CD14-positive monocyte (primary cell): Measurements from ENCODE around the gene PRR30. TPM values are rescaled to one million over a fixed set of nuclear protein-coding genes. Genes with fewer than 3 reads are reported as not detected.

Source experiments
- DNase-seq, 3 donors: peaks; one replicate each; pipeline ENCODE4 v3.0.0-alpha.2; 2011 to 2022
- H2AFZ ChIP-seq: 2 replicates; pipeline ENCODE4 v1.6.0; 2012; ENCODE audit warnings: mild to moderate bottlenecking, low read depth, low read length, inconsistent platforms; ENCODE audit not compliant: insufficient read depth, poor library complexity, severe bottlenecking
- H3K27ac ChIP-seq, 2 donors: 1 replicate in 1 of 2; 2 replicates in 1 of 2; pipeline ENCODE4 v1.5.1; 2012 to 2013; ENCODE audit warnings: low read length in 2 of 2, control low read depth in 1 of 2, inconsistent platforms in 1 of 2, low read depth in 1 of 2, mild to moderate bottlenecking in 1 of 2
- H3K27me3 ChIP-seq, 2 donors: one replicate each; pipeline versions ENCODE4 v1.6.0 to v1.6.1; 2011 to 2013; ENCODE audit warnings: low read length in 2 of 2; ENCODE audit not compliant: control insufficient read depth in 2 of 2, insufficient read depth in 2 of 2
- H3K36me3 ChIP-seq, 2 donors: replicated peaks in 1 of 2; 1 replicate in 1 of 2; 2 replicates in 1 of 2; pipeline versions ENCODE4 v1.5.1 to v1.6.1; 2012 to 2013; ENCODE audit warnings: low read length in 2 of 2, control low read depth in 1 of 2, inconsistent platforms in 1 of 2, mild to moderate bottlenecking in 1 of 2; ENCODE audit not compliant: insufficient read depth in 2 of 2, control insufficient read depth in 1 of 2
- H3K4me1 ChIP-seq, 2 donors: 1 replicate in 1 of 2; 2 replicates in 1 of 2; pipeline versions ENCODE4 v1.5.1 to v1.6.1; 2012 to 2013; ENCODE audit warnings: low read length in 2 of 2, control low read depth in 1 of 2, inconsistent platforms in 1 of 2, mild to moderate bottlenecking in 1 of 2, moderate library complexity in 1 of 2; ENCODE audit not compliant: insufficient read depth in 2 of 2, control insufficient read depth in 1 of 2
- H3K4me2 ChIP-seq: replicated peaks from 2 replicates; pipeline ENCODE3; 2012; ENCODE audit warnings: low read length, moderate library complexity, mild to moderate bottlenecking; ENCODE audit not compliant: poor library complexity, severe bottlenecking; ENCODE audit errors: extremely low read depth
- H3K4me3 ChIP-seq, 3 experiments: fragments of 200-600 bp in 1 of 3; sonication (generic) in 1 of 3; replicated peaks in 1 of 3; 1 replicate in 2 of 3; 2 replicates in 1 of 3; pipeline ENCODE4 v1.5.1; 2011 to 2013; ENCODE audit warnings: low read length in 3 of 3, mild to moderate bottlenecking in 3 of 3, control low read depth in 2 of 3, low read depth in 2 of 3, inconsistent platforms in 1 of 3, moderate library complexity in 1 of 3
- H3K79me2 ChIP-seq: 2 replicates; pipeline ENCODE4 v1.6.0; 2012; ENCODE audit warnings: mild to moderate bottlenecking, control low read depth, inconsistent platforms, low read length, moderate library complexity; ENCODE audit not compliant: insufficient read depth
- H3K9ac ChIP-seq: 2 replicates; pipeline ENCODE4 v1.6.0; 2017; ENCODE audit warnings: low read length, mild to moderate bottlenecking; ENCODE audit not compliant: insufficient read depth, poor library complexity, severe bottlenecking
- H3K9me3 ChIP-seq, 2 donors: replicated peaks in 1 of 2; 1 replicate in 1 of 2; 2 replicates in 1 of 2; pipeline versions ENCODE4 v1.5.1 to v1.6.1; 2012 to 2013; ENCODE audit warnings: low read length in 2 of 2, control low read depth in 1 of 2; ENCODE audit not compliant: control insufficient read depth in 1 of 2, insufficient read depth in 1 of 2
- H4K20me1 ChIP-seq: 2 replicates; pipeline ENCODE4 v1.6.0; 2012; ENCODE audit warnings: mild to moderate bottlenecking, low read length, control low read depth, moderate library complexity; ENCODE audit not compliant: insufficient read depth
- H3K27ac Mint-ChIP-seq, 7 donors: one replicate each; pipeline ENCODE4 v1.8.0; 2020; ENCODE audit warnings: mild to moderate bottlenecking in 7 of 7, mixed read lengths in 7 of 7, moderate library complexity in 6 of 7, inconsistent platforms in 2 of 7
- H3K27me3 Mint-ChIP-seq, 3 donors: one replicate each; pipeline ENCODE4 v1.8.0; 2021 to 2022; ENCODE audit warnings: low read depth in 3 of 3, mild to moderate bottlenecking in 3 of 3, mixed read lengths in 3 of 3, moderate library complexity in 3 of 3, inconsistent platforms in 1 of 3
- H3K36me3 Mint-ChIP-seq, 2 donors: one replicate each; pipeline ENCODE4 v1.8.0; 2020; ENCODE audit warnings: mixed read lengths in 2 of 2, inconsistent platforms in 1 of 2, mild to moderate bottlenecking in 1 of 2
- H3K4me1 Mint-ChIP-seq: one replicate; pipeline ENCODE4 v1.8.0; 2020; ENCODE audit warnings: mild to moderate bottlenecking, mixed read lengths
- H3K4me3 Mint-ChIP-seq, 2 donors: one replicate each; pipeline ENCODE4 v1.8.0; 2020; ENCODE audit warnings: mild to moderate bottlenecking in 2 of 2, mixed read lengths in 2 of 2, moderate library complexity in 1 of 2
- H3K9me3 Mint-ChIP-seq, 7 donors: one replicate each; pipeline ENCODE4 v1.8.0; 2020 to 2022; ENCODE audit warnings: mixed read lengths in 7 of 7, mild to moderate bottlenecking in 6 of 7, moderate library complexity in 6 of 7, inconsistent platforms in 2 of 7
- WGBS: methylation state at CpG from one replicate; pipeline ENCODE4 v1.1.5; 2013; ENCODE audit warnings: missing lambda C conversion rate; ENCODE audit not compliant: insufficient coverage; 5-methylcytosine and 5-hydroxymethylcytosine counted together
- intact Hi-C, 2 donors: fragments of 100-400 bp; cut with micrococcal nuclease; formaldehyde crosslinking; loops; one replicate each; pipeline versions ENCODE4 v1.15.0 to v1.15.1; 2023
- polyA plus RNA-seq, 3 donors: library from polyadenylated mRNA; depleted of rRNA in 1 of 3; unstranded in 2 of 3; stranded (reverse) in 1 of 3; fragments of 300-500 nt in 2 of 3; fragments of >200 nt in 1 of 3; fragmentation: Illumina TruSeq in 2 of 3; gene quantifications; 1 replicate in 2 of 3; 2 replicates in 1 of 3; pipeline ENCODE4 v1.2.3, GENCODE V29; 2012 to 2021
- TF ChIP-seq, protein P1 (sequence below): fragments of 200-600 bp; IDR thresholded peaks from one replicate; pipeline ENCODE4 v1.8.0; 2022; ENCODE audit warnings: antibody characterized with exemption, mild to moderate bottlenecking

PRR30 gene
- polyA plus RNA-seq, 3 donors: not detected

DNA sequence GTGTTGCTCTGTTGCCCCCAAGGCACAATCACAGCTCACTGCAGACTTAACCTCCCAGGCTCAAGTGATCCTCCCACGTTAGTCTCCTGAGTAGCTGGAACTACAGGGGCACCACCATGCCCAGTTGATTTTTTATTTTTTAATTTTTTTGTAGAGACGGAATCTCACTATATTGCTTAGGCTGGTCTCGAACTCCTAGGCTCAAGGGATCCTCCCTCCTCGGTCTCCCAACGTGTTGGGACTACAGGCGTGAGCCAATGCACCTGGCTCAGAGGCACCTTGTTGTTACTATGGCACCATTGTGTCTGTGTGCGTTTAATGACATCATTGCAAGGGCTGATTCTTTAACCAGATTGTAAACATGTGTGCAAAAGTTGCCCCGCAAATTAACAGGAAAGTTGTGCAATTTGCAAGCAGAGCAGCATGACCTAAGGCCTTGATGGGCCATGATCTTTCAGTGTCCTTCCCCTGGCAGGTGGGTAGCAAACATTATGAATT lies 32.2 kb upstream of the PRR30 start:
- H3K36me3 Mint-ChIP-seq: no peaks in the 10 kb centered on the region
- Histone ChIP-seq H3K4me1 (peaks cover 5 to 11% of the 10 kb centered on the region in 2 donors), H3K9ac (no peak overlapping the region), H3K79me2 (no peaks in the 10 kb centered on the region), H3K4me3 (no peak overlapping the region), H3K27me3 (no peaks in the 10 kb centered on the region), H2AFZ (no peak overlapping the region), H3K36me3 (no peaks in the 10 kb centered on the region), H3K27ac (no peak overlapping the region), H4K20me1 (no peaks in the 10 kb centered on the region), H3K4me2 (no peak overlapping the region), H3K9me3 (no peaks in the 10 kb centered on the region)
- WGBS: 83% methylated on average over 7 of the region's 8 CpGs
- peaks cover 9 to 20% (median 14%) of the 10 kb centered on the region in 3 donors for H3K27me3 Mint-ChIP-seq
- peaks cover 7% of the 10 kb centered on the region for H3K4me1 Mint-ChIP-seq
- TF ChIP-seq, protein P1, sequence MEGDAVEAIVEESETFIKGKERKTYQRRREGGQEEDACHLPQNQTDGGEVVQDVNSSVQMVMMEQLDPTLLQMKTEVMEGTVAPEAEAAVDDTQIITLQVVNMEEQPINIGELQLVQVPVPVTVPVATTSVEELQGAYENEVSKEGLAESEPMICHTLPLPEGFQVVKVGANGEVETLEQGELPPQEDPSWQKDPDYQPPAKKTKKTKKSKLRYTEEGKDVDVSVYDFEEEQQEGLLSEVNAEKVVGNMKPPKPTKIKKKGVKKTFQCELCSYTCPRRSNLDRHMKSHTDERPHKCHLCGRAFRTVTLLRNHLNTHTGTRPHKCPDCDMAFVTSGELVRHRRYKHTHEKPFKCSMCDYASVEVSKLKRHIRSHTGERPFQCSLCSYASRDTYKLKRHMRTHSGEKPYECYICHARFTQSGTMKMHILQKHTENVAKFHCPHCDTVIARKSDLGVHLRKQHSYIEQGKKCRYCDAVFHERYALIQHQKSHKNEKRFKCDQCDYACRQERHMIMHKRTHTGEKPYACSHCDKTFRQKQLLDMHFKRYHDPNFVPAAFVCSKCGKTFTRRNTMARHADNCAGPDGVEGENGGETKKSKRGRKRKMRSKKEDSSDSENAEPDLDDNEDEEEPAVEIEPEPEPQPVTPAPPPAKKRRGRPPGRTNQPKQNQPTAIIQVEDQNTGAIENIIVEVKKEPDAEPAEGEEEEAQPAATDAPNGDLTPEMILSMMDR: no peak
- no peak for DNase-seq
- intact Hi-C loops: no loop called here
- no peaks in the 10 kb centered on the region for H3K9me3 Mint-ChIP-seq
- no peak overlapping the region for H3K4me3 Mint-ChIP-seq
- H3K27ac Mint-ChIP-seq: no peak overlapping the region

DNA sequence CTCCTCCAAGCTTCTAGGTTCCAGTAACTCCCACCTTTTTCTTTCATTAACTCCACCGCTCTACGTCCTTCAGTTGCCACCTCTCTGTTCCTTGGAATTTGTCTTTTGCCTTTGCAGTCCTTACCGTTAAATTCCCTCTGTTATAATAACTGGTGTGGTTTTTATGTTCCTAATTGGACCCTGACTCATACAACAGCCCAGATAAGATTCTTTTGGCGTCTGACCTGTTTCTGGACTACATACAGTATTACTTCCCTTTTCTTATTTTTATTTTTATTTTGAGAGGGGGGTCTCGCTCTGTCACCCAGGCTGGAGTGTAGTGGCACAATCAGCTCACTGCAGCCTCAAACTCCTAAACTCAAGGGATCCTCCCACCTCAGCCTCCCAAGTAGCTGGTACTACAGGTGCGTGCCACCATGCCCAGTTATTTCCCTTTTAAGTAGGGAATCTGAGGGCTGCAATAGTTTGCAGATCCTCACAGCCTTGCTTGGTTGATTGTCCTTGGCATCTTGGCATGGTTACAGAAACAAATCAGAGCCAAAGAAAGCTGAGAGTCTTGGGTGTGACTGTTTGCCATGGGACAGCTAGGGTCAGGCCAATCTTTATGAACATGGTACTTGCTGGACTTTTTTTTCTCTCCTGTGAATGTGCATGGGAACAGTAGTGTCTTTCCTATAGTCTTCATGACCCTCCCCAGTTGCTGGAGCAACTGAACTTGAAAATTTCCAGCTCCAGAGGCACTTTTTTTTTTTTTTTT lies 31.5 kb upstream of the PRR30 start:
- peaks cover 5 to 11% of the 10 kb centered on the region in 2 donors for H3K4me1 ChIP-seq
- Mint-ChIP-seq H3K4me3 (peak overlapping the region in 1 of 2 donors; percentile 81), H3K36me3 (no peaks in the 10 kb centered on the region), H3K4me1 (peaks cover 7% of the 10 kb centered on the region), H3K27ac (peak overlapping the region in 1 of 7 donors; percentile 0), H3K9me3 (no peaks in the 10 kb centered on the region), H3K27me3 (peaks cover 9 to 18% (median 14%) of the 10 kb centered on the region in 3 donors)
- TF ChIP-seq, protein P1: no peak
- H3K4me3 ChIP-seq: no peak overlapping the region
- no CpG with 5 or more reads among the region's 6 CpGs for whole genome bisulfite sequencing
- peak overlapping the region; percentile 61 for H2AFZ ChIP-seq
- intact Hi-C loops: no loop called here
- H3K36me3 ChIP-seq: no peaks in the 10 kb centered on the region
- H4K20me1 ChIP-seq: no peaks in the 10 kb centered on the region
- H3K27me3 ChIP-seq: no peaks in the 10 kb centered on the region
- peak overlapping the region; percentile 57 for H3K4me2 ChIP-seq
- no peaks in the 10 kb centered on the region for H3K9me3 ChIP-seq
- H3K79me2 ChIP-seq: no peaks in the 10 kb centered on the region
- DNase-seq: no peak
- no peak overlapping the region for H3K27ac ChIP-seq
- no peak overlapping the region for H3K9ac ChIP-seq
